T-helper 22 cell (primary cell): ENCODE results near the gene HECTD1.
"Not testable (repeated sequence)": the region's sequence is repeated elsewhere in the genome, so short reads cannot be mapped to it uniquely, and the experiment has no call there.

Experiments used
- DNase-seq: peaks from one replicate; pipeline ENCODE4 v3.0.0-alpha.2; 2020; ENCODE audit warnings: low read depth

The HECTD1 gene

GRCh38 chr14:31194095-31194494, 13.5 kb downstream of the HECTD1 start:
- no peak for DNase-seq

- not testable (repeated sequence) for DNase-seq
Measured at GRCh38 chr14:31192544-31192943, 15.0 kb downstream of the HECTD1 start.

GRCh38 chr14:31190717-31191263, 16.8 kb downstream of the HECTD1 start:
- DNase-seq: no peak

- no peak for DNase-seq
Measured at GRCh38 chr14:31190219-31190603, 17.4 kb downstream of the HECTD1 start.

GRCh38 chr14:31189346-31190218, 18.0 kb downstream of the HECTD1 start:
- no peak for DNase-seq

- DNase-seq: no peak
Measured at GRCh38 chr14:31188744-31189143, 18.8 kb downstream of the HECTD1 start.

- DNase-seq: not testable (repeated sequence)
Measured at GRCh38 chr14:31182016-31182415, 25.6 kb downstream of the HECTD1 start.

GRCh38 chr14:31181271-31181670, 26.3 kb downstream of the HECTD1 start:
- DNase-seq: no peak

GRCh38 chr14:31180299-31181051, 27.1 kb downstream of the HECTD1 start:
- DNase-seq: no peak

GRCh38 chr14:31174433-31174832, 33.2 kb downstream of the HECTD1 start:
- no peak for DNase-seq

GRCh38 chr14:31173120-31173837, 34.3 kb downstream of the HECTD1 start:
- DNase-seq: no peak

- DNase-seq: no peak
Measured at GRCh38 chr14:31172084-31172483, 35.5 kb downstream of the HECTD1 start.

- DNase-seq: no peak
Measured at GRCh38 chr14:31170411-31170810, 37.2 kb downstream of the HECTD1 start.

- no peak for DNase-seq
Measured at GRCh38 chr14:31169877-31170276, 37.7 kb downstream of the HECTD1 start.

- DNase-seq: no peak
Measured at GRCh38 chr14:31167032-31167431, 40.6 kb downstream of the HECTD1 start.

- no peak for DNase-seq
Measured at GRCh38 chr14:31166271-31166561, 41.4 kb downstream of the HECTD1 start.

GRCh38 chr14:31164115-31164514, 43.5 kb downstream of the HECTD1 start:
- no peak for DNase-seq

GRCh38 chr14:31162910-31163649, 44.5 kb downstream of the HECTD1 start:
- DNase-seq: no peak

- DNase-seq: no peak
Measured at GRCh38 chr14:31161274-31161673, 46.3 kb downstream of the HECTD1 start.

GRCh38 chr14:31159682-31160296, 47.8 kb downstream of the HECTD1 start:
- no peak for DNase-seq

- no peak for DNase-seq
Measured at GRCh38 chr14:31154956-31155355, 52.6 kb downstream of the HECTD1 start.
